MM.1S (cell line): Measurements from ENCODE around the gene ADCK1.

Source experiments
- CTCF ChIP-seq: fragments of 300-600 bp; sonication (generic); IDR thresholded peaks from 2 replicates; pipeline ENCODE4 v1.5.1; 2016; ENCODE audit warnings: antibody characterized with exemption, low read length, mixed read lengths
- EZH2phosphoT487 ChIP-seq: fragments of 300-600 bp; sonication (generic); IDR thresholded peaks from 2 replicates; pipeline ENCODE4 v1.6.1; 2018; ENCODE audit warnings: antibody characterized with exemption, low read length

DNA sequence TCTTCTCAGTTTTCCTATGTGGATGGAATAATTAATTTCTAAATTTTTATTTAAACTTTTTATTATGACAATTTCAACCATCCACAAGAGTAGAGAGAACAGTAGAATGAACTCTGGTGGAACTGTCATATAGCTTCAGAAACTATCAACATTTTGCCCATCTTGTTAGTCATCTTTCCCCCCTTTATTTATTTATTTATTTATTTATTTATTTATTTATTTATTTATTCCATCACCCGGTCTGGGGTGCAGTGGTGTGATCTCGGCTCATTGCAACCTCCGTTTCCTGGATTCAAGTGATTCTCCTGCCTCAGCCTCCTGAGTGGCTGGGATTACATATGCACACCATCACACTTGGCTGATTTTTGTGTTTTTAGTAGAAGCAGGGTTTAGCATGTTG is 23.5 kb downstream of the ADCK1 start:
- no peak for TF ChIP-seq CTCF
- no peak for TF ChIP-seq EZH2phosphoT487
